ENCODE data around the gene CCR5. TPM values are rescaled to one million over a fixed set of nuclear protein-coding genes. Genes with fewer than 3 reads are reported as not detected.

CCR5 gene
- total and polyA plus RNA-seq, 2 of the 13 experiments (the other 11 are each of a cell fraction or from before 2014, with no cell fraction given): not detected

DNA sequence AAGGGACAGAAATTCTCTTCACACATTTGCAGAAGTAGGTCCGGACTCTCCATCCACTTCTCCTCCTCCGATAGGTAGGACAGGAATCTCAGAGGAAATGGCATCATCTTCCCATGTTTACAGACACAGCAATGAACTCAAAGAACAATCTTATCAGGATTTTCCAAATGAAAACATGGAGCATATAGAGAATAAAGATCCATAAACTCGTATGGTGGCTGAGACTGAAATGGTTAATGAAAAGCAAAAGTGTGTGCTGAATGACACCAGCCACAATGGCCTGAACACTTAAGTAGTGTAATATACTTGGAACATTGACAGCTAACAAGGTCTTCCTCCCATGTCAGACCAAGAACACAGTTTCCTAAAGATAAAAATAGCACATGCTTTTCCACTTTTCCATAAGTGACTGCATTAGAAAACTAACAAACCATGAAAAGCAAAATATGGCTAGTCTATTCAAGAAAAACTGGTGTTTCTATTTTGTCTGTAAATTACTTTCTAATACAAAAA, 42.1 kb downstream of the CCR5 start (continued):
- TF ChIP-seq, protein P1, sequence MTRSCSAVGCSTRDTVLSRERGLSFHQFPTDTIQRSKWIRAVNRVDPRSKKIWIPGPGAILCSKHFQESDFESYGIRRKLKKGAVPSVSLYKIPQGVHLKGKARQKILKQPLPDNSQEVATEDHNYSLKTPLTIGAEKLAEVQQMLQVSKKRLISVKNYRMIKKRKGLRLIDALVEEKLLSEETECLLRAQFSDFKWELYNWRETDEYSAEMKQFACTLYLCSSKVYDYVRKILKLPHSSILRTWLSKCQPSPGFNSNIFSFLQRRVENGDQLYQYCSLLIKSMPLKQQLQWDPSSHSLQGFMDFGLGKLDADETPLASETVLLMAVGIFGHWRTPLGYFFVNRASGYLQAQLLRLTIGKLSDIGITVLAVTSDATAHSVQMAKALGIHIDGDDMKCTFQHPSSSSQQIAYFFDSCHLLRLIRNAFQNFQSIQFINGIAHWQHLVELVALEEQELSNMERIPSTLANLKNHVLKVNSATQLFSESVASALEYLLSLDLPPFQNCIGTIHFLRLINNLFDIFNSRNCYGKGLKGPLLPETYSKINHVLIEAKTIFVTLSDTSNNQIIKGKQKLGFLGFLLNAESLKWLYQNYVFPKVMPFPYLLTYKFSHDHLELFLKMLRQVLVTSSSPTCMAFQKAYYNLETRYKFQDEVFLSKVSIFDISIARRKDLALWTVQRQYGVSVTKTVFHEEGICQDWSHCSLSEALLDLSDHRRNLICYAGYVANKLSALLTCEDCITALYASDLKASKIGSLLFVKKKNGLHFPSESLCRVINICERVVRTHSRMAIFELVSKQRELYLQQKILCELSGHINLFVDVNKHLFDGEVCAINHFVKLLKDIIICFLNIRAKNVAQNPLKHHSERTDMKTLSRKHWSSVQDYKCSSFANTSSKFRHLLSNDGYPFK (CRISPR knock-in tag; IDR thresholded peaks at IDR 0.05; ENCODE audit: borderline replicate concordance): no peak

DNA sequence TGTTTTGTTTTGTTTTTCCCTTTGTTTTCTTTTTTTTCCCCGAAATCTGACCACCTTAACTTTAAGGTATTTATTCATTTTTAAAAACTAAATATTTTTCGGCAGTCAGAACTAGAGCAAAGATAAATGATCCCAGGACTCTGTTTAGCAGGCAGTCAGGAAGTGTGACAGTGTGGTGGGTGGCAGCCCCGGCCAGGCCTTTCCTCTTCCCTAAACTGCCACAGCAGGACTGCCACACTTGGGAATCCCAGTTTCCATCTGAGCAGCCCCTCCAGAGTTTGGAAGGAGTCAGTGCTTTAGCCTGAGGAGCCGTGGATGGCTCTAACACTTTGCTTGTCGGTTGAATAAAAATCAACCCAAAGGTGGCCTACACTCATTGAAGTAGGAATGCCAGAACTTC, 43.2 kb downstream of the CCR5 start:
- POLR2A ChIA-PET: no interaction called here
- no peak for FAIRE-seq
- CTCF ChIA-PET (ENCODE audit: low intra/inter-chr PET ratio, low total read pairs): no interaction called here

More for the DNA sequence above, 43.2 kb downstream of the CCR5 start:
- TF ChIP-seq ZNF354B (CRISPR knock-in tag; IDR thresholded peaks at IDR 0.05): no peak
- no peak for TF ChIP-seq NFKBIZ (CRISPR knock-in tag; IDR thresholded peaks at IDR 0.05)
- TF ChIP-seq, protein P2, sequence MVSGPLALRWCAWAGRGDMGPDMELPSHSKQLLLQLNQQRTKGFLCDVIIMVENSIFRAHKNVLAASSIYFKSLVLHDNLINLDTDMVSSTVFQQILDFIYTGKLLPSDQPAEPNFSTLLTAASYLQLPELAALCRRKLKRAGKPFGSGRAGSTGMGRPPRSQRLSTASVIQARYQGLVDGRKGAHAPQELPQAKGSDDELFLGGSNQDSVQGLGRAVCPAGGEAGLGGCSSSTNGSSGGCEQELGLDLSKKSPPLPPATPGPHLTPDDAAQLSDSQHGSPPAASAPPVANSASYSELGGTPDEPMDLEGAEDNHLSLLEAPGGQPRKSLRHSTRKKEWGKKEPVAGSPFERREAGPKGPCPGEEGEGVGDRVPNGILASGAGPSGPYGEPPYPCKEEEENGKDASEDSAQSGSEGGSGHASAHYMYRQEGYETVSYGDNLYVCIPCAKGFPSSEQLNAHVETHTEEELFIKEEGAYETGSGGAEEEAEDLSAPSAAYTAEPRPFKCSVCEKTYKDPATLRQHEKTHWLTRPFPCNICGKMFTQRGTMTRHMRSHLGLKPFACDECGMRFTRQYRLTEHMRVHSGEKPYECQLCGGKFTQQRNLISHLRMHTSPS (CRISPR knock-in tag; IDR thresholded peaks at IDR 0.05; ENCODE audit: low read depth): no peak
- no peak for TF ChIP-seq ZNF331 (CRISPR knock-in tag; IDR thresholded peaks at IDR 0.05)
- no peak for DNase-seq (ENCODE audit: low spot score)
- Histone ChIP-seq H3K9ac (ENCODE audit: insufficient read depth, low read depth, low read length) (no peak overlapping the region), H3K4me3 (replicated peaks in 1 of 3; ENCODE audit: insufficient read depth in 1 of 3, low read depth in 2 of 3, low read length in 3 of 3) (no peak overlapping the region), H3K27ac (ENCODE audit: extremely low read length, insufficient read depth, low read length) (no peak overlapping the region), H4K20me1 (ENCODE audit: insufficient read depth, low read length) (no peaks in the 10 kb centered on the region), H3K79me2 (ENCODE audit: insufficient read depth, low read length) (no peaks in the 10 kb centered on the region), H3K4me1 (ENCODE audit: insufficient read depth, low read length) (no peaks in the 10 kb centered on the region), H3K9me3 (ENCODE audit: low read length) (no peaks in the 10 kb centered on the region), H3K36me3 (replicated peaks in 1 of 2; ENCODE audit: control insufficient read depth in 1 of 2, insufficient read depth in 2 of 2, low read length in 2 of 2) (no peaks in the 10 kb centered on the region), H2AFZ (ENCODE audit: low read length) (no peak overlapping the region), H3K27me3 (ENCODE audit: control insufficient read depth in 1 of 2, insufficient read depth in 2 of 2, low read length in 2 of 2) (peaks cover 1 to 9% of the 10 kb centered on the region in 2 experiments; a peak in 2 of 5 replicates), H3K4me2 (ENCODE audit: low read depth, low read length) (no peak overlapping the region)
- intact Hi-C loops (cut with micrococcal nuclease; ENCODE audit: unreplicated experiment) (no loop called here), in situ Hi-C loops (cut with HindIII; ENCODE audit: extremely low pct_ligation_motif_present, low pct_unique_long_range_greater_than_20kb) (no loop called here)
- no TSS peak for BruUV-seq (replicated peaks)
- under 1% methylated on average over 4 of the region's 5 CpGs for WGBS (ENCODE audit: low lambda C conversion rate)
- ATAC-seq: no peak
